GM18508 (cell line): ENCODE data around the gene EFNA2.
"Not testable (repeated sequence)": the region's sequence is repeated elsewhere in the genome, so short reads cannot be mapped to it uniquely, and the experiment has no call there.

Experiments
- ATAC-seq: cut with Tn5 transposase; IDR thresholded peaks from one replicate; pipeline ENCODE4 v1.9.1; 2021; ENCODE audit warnings: moderate number of reproducible peaks; ENCODE audit not compliant: insufficient read depth, unreplicated experiment

EFNA2 gene

GRCh38 chr19:1312767-1313694, 27.4 kb downstream of the EFNA2 start:
- ATAC-seq, result no peak

GRCh38 chr19:1313695-1314613, 28.3 kb downstream of the EFNA2 start:
- no peak for ATAC-seq

GRCh38 chr19:1315470-1316166, 29.9 kb downstream of the EFNA2 start:
- no peak for ATAC-seq

DNA sequence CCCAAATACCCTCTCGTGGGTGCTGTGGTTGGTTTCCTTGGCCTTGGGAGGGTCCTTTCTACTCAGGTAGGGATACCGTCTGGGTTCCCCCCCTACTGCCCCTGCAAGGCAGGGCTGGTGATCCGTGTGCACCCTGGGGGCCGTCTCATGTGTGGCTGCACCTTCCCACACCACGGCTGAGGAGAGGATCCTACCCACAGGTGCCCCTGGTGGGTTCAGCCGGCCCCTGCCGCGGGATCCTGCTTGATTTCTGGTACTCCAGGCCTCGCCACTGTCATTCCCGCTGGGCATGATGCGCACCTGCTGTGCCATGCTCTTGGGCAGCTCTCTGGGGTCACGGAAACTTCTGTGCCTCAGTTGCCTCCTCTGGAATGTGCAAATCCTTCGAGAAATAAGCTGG, 30.8 kb downstream of the EFNA2 start:
- ATAC-seq, result no peak

GRCh38 chr19:1317274-1318003, 31.8 kb downstream of the EFNA2 start:
- ATAC-seq, result no peak

DNA sequence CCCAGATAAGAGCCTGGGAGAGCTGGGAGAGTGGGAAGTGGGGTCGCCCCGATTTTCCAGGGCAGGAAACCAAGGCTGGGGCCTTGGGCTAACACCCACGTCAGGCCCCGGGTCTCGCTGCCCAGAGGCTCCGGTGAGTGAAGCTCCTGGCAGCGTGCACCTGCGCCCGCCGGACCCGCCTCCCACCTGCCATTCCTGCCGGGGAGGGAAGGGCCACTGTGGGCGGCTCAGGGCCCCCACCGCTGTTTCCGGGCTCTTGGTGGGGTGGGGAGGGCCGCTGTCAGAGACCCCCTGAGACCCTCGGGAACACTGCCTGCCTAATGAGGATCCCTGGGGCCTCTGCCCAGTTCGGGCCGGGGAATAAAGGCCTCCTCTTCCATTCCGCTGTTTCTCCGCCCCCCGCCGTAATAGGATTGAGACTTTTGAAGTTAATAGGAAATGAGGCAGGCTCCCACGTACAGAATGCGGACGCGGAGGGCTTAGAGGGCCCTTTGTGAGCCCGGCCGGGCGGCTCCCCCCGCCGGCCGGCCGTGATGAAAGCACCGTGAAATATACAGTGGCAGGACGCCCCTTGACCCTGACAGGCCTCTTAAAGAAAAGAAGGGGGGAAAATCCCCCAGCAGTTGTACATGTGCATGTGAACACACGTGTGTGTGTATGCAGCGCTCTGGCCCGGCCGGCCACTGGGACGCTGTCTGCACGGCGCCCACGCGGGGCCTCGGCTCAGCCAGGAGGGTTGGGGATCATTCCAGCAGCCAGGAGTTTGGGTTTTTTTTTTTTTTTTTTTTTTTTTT, 33.2 kb downstream of the EFNA2 start:
- no peak for ATAC-seq

DNA sequence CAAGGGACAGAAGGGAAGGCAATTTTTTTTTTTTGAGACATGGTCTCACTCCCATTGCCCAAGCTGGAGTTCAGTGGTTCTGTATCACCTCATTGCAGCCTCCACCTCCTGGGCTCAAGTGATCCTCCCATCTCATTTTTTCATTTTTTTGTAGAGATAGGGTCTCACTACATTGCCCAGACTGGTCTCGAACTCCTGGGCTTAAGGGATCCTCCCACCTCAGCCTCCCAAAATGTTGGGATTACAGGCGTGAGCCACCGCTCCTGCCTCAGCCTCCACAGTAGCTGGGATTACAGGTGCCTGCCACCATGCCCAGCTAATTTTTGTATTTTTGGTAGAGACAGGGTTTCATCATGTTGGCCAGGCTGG, 34.6 kb downstream of the EFNA2 start:
- ATAC-seq, result not testable (repeated sequence)

- no peak for ATAC-seq
Measured at GRCh38 chr19:1321539-1321938, 35.9 kb downstream of the EFNA2 start.

GRCh38 chr19:1322198-1322981, 36.7 kb downstream of the EFNA2 start:
- ATAC-seq, result no peak

GRCh38 chr19:1324249-1324805, 38.7 kb downstream of the EFNA2 start:
- ATAC-seq, result no peak

GRCh38 chr19:1324806-1325567, 39.3 kb downstream of the EFNA2 start:
- no peak for ATAC-seq

- ATAC-seq, result no peak
Measured at GRCh38 chr19:1325568-1326294, 40.1 kb downstream of the EFNA2 start.

GRCh38 chr19:1327125-1327524, 41.5 kb downstream of the EFNA2 start:
- ATAC-seq, result no peak

DNA sequence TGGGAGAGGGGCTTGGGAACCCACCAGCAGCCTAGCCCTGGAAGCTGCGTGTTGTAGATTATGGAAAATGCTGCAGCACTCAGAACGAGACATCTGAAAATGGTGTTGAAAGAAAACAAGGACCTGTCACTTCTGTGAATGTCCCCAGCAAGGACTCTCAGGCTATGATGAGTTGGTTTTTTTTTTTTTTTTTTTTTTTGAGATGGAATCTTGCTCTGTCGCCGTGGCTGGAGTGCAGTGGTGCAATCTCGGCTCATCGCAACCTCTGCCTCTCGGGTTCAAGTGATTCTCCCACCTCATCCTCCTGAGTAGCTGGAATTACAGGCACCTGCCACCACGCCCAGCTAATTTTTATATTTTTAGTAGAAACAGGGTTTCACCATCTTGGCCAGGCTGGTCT, 46.5 kb downstream of the EFNA2 start:
- ATAC-seq, result not testable (repeated sequence)

DNA sequence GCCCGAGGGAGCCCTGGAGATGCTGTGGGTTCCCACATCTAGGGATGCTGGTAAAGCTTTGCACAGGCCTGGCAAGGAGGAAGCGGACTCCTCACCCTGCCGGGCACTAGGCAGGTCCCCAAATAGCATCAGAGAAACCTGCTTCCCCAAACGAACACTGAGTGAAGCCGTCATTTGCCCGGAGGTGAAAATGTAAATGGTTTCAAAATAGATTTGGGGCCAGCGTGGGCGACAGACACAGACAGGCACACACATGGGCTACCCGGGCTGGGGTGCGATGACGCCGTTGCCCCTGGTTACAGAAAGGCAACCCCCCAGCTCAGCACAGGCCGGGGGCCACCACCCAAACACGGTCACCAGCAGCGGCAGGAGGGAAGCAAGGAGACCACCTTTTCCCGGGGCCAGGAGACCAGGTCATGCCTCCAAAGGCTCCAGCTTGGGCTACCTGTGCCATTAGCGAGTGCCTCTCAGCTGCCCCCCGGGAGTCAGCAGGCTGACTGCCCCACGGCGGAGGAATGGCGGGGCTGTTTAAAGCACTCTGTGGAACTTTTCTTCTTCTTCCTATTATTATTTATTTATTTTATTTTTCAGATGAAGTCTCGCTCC, 50.5 kb downstream of the EFNA2 start:
- ATAC-seq, result no peak
